ENCODE data around the gene TUFT1.

DNA sequence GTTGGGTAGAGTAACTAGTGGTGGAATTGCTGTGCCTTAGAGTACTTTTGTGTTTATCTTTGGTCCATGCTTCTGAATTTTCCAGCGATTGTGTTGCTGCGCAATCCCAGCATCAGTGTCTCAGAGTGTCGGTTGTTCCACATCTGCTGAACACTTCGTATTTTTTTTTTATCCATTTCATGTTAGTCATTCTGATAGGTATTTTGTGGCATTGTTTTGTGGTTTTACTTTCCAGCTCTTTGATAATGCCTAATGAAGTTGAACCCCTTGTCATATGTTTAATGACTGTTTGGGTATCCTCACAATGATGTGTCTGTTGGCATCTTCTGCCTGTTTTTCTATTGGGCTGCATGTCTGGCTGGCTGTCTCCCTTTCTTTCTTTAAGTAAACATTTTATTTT, 13.6 kb downstream of the TUFT1 start:
- TF ChIP-seq, protein P1, sequence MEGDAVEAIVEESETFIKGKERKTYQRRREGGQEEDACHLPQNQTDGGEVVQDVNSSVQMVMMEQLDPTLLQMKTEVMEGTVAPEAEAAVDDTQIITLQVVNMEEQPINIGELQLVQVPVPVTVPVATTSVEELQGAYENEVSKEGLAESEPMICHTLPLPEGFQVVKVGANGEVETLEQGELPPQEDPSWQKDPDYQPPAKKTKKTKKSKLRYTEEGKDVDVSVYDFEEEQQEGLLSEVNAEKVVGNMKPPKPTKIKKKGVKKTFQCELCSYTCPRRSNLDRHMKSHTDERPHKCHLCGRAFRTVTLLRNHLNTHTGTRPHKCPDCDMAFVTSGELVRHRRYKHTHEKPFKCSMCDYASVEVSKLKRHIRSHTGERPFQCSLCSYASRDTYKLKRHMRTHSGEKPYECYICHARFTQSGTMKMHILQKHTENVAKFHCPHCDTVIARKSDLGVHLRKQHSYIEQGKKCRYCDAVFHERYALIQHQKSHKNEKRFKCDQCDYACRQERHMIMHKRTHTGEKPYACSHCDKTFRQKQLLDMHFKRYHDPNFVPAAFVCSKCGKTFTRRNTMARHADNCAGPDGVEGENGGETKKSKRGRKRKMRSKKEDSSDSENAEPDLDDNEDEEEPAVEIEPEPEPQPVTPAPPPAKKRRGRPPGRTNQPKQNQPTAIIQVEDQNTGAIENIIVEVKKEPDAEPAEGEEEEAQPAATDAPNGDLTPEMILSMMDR (IDR thresholded peaks at IDR 0.05) = no peak
- TF ChIP-seq POLR2A (IDR thresholded peaks at IDR 0.05) (no peak), POLR2AphosphoS5 (IDR thresholded peaks at IDR 0.05) (no peak)
